Measurements from ENCODE around the gene IQSEC1.

DNA sequence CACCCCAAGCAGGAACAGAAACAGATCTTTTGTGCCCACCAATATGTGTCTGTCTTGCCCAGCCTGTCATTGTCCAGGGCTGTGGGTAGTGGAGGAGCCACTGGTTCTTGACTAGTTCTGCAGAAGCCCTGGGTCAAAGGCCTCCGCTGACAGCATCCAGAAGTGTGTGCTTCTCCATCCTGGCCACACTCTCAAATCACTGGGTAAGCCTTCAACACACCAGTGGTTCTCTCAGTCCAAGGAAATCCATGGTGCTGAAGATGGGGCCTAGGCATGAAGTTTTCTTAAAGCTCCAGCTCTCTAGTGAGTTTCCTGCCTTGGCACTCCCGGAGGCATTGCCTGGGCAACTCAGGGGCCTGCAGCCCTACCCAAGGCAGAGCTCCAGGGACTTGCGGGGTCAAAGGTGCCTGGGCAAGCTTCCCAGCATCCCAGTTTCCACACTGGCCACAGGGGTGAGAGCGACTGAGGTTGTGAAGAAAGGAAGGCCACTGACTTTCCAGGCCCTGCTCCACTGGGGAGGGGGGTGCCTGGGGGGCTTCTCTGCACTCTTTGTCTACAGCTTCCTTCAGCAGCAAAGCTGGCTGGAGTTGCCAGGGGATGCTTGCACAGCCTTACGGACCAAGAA lies 193.9 kb downstream of the IQSEC1 start:
- TF ChIP-seq EZH2 (IDR thresholded peaks at IDR 0.05) (no peak), SRF (IDR thresholded peaks at IDR 0.05; ENCODE audit: low read depth) (no peak)
